HG03066 (cell line): ENCODE data around the gene NUDT12.

ENCODE experiments used
- ATAC-seq: cut with Tn5 transposase; IDR thresholded peaks from one replicate; pipeline ENCODE4 v1.9.1; 2021; ENCODE audit warnings: low read depth; ENCODE audit not compliant: unreplicated experiment

NUDT12 gene

GRCh38 chr5:103541569-103541968 is 21.0 kb downstream of the NUDT12 start:
- no peak for ATAC-seq

- no peak for ATAC-seq
Observed at GRCh38 chr5:103541114-103541513, 21.5 kb downstream of the NUDT12 start.

- ATAC-seq = no peak
Observed at GRCh38 chr5:103539376-103540330, 22.9 kb downstream of the NUDT12 start.

- no peak for ATAC-seq
Observed at GRCh38 chr5:103532086-103532734, 30.4 kb downstream of the NUDT12 start.

- ATAC-seq = no peak
Observed at GRCh38 chr5:103526164-103526915, 36.2 kb downstream of the NUDT12 start.

GRCh38 chr5:103525361-103525760 is 37.2 kb downstream of the NUDT12 start:
- no peak for ATAC-seq

GRCh38 chr5:103523319-103523718 is 39.3 kb downstream of the NUDT12 start:
- no peak for ATAC-seq

- no peak for ATAC-seq
Observed at GRCh38 chr5:103522586-103522985, 40.0 kb downstream of the NUDT12 start.

GRCh38 chr5:103519550-103519949 is 43.0 kb downstream of the NUDT12 start:
- no peak for ATAC-seq

- ATAC-seq = no peak
Observed at GRCh38 chr5:103514371-103514770, 48.2 kb downstream of the NUDT12 start.

- no peak for ATAC-seq
Observed at GRCh38 chr5:103513701-103514100, 48.9 kb downstream of the NUDT12 start.

GRCh38 chr5:103512500-103512899 is 50.1 kb downstream of the NUDT12 start:
- ATAC-seq = no peak

GRCh38 chr5:103511554-103511885 is 51.1 kb downstream of the NUDT12 start:
- no peak for ATAC-seq

- no peak for ATAC-seq
Observed at GRCh38 chr5:103510851-103511553, 51.6 kb downstream of the NUDT12 start.

- no peak for ATAC-seq
Observed at GRCh38 chr5:103505581-103506305, 56.8 kb downstream of the NUDT12 start.

GRCh38 chr5:103503066-103503465 is 59.5 kb downstream of the NUDT12 start:
- ATAC-seq = no peak

- no peak for ATAC-seq
Observed at GRCh38 chr5:103502662-103503061, 59.9 kb downstream of the NUDT12 start.
